DND-41 (cell line): ENCODE data around the gene TMEM150C.

ENCODE experiments used
- ATAC-seq: fragments of 200-7000 bp; cut with Tn5 transposase; 3 replicates; pipeline ENCODE4 v1.9.1; 2021; ENCODE audit warnings: low read depth; ENCODE audit not compliant: insufficient read depth
- DNase-seq: peaks from one replicate; pipeline ENCODE4 v3.0.0-alpha.2; 2020
- H2AFZ ChIP-seq: 2 replicates; pipeline ENCODE4 v1.6.0; 2012; ENCODE audit warnings: low read depth, low read length
- H3K27ac ChIP-seq: 2 replicates; pipeline ENCODE4 v1.5.1; 2012; ENCODE audit warnings: low read length, inconsistent platforms
- H3K27me3 ChIP-seq: fragments of 200-600 bp; sonication (generic); 2 replicates; pipeline ENCODE4 v1.6.0; 2012; ENCODE audit warnings: low read length, mild to moderate bottlenecking, inconsistent platforms; ENCODE audit not compliant: insufficient read depth, poor library complexity
- H3K36me3 ChIP-seq: 2 replicates; pipeline ENCODE4 v1.5.1; 2012; ENCODE audit warnings: low read length, inconsistent platforms; ENCODE audit not compliant: insufficient read depth
- H3K4me1 ChIP-seq: 2 replicates; pipeline ENCODE4 v1.5.1; 2012; ENCODE audit warnings: mild to moderate bottlenecking, low read length; ENCODE audit not compliant: insufficient read depth
- H3K4me2 ChIP-seq: 2 replicates; pipeline ENCODE4 v1.6.0; 2012; ENCODE audit warnings: mild to moderate bottlenecking, moderate library complexity, low read length, inconsistent platforms; ENCODE audit not compliant: insufficient read depth
- H3K4me3 ChIP-seq, 2 experiments: fragments of 200-600 bp in 1 of 2; shearing (Covaris generic) in 1 of 2; 2 replicates each; pipeline ENCODE4 v1.5.1; 2012 to 2016; ENCODE audit warnings: inconsistent platforms in 2 of 2, low read length in 2 of 2, mild to moderate bottlenecking in 2 of 2, low read depth in 1 of 2, moderate library complexity in 1 of 2
- H3K79me2 ChIP-seq: 2 replicates; pipeline ENCODE4 v1.6.0; 2012; ENCODE audit warnings: low read length, inconsistent platforms; ENCODE audit not compliant: insufficient read depth
- H3K9ac ChIP-seq: 2 replicates; pipeline ENCODE4 v1.6.0; 2012; ENCODE audit warnings: low read depth, mild to moderate bottlenecking, inconsistent platforms, low read length, moderate library complexity
- H3K9me3 ChIP-seq: 2 replicates; pipeline ENCODE4 v1.5.1; 2012; ENCODE audit warnings: low read length, moderate library complexity, mild to moderate bottlenecking, inconsistent platforms; ENCODE audit not compliant: insufficient read depth, severe bottlenecking
- H4K20me1 ChIP-seq: 2 replicates; pipeline ENCODE4 v1.6.0; 2012; ENCODE audit warnings: low read length; ENCODE audit not compliant: insufficient read depth
- EZH2 ChIP-seq: IDR thresholded peaks from 3 replicates; pipeline ENCODE4 v1.6.1; 2012; ENCODE audit warnings: borderline replicate concordance, low read depth, mild to moderate bottlenecking, moderate library complexity, low read length, inconsistent platforms; ENCODE audit not compliant: severe bottlenecking
- TF ChIP-seq, protein P1 (sequence below): IDR thresholded peaks from 2 replicates; pipeline ENCODE4 v1.5.1; 2012; ENCODE audit warnings: borderline replicate concordance, low read length, moderate library complexity, mild to moderate bottlenecking; ENCODE audit not compliant: poor library complexity, severe bottlenecking; ENCODE audit errors: extremely low read depth

TMEM150C gene

DNA sequence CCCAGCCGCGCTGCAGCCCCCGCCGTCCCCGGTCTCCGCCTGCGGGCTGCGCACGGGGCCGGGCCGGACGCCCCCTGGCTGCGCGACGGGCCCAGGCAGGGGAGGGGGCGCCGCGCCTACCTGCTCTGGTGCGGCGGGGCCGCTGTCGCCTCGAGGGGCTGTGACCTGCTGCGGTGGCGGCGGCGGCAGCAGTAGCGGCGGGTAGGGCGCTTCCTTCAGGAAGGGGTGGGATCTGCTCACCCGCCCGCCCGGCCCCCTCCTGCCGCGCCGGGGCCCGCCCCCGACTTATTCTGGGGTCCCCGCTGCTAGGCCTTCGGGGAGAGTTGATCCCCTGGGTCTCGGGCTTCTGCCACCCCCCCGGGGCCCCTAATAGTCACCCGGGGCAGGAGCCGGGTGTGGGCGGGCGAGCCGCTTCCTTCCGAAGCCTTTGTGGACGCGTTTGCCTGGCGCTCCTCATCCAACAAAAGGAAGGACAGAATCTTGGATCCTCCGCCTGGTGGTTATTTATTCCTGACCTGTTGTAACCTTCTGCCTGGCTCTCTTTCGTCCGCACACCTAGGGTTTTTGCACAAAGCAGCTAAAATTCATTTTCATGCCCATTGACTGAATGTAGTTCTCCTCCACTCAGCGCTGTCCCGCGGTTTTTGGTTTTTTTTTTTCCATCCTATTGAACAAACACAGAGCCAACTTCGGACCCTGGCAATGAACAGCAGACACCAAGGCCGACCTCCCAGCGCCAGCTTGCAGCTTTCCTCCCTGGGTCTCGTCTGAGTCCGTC is at the start of gene TMEM150C:
TSS of gene TMEM150C (minus strand) at position 203 of the 778 bp plus-strand sequence. CDS start 57,331 bp downstream, outside the sequence.
- H3K4me3 ChIP-seq = no peak within 1 kb of the TSS
- DNase-seq (no peak), ATAC-seq (no peak)
- no peaks in the 10 kb centered on the region for H3K9me3 ChIP-seq
- no peak within 1 kb of the TSS for H3K27ac ChIP-seq
- no peaks in the 10 kb centered on the region for H3K4me1 ChIP-seq
- H3K36me3 ChIP-seq = no peaks in the 10 kb centered on the region
- H4K20me1 ChIP-seq = no peaks in the 10 kb centered on the region
- no peak within 1 kb of the TSS for H3K4me2 ChIP-seq
- no peaks in the 10 kb centered on the region for H3K79me2 ChIP-seq
- no peak within 1 kb of the TSS for H2AFZ ChIP-seq
- no peak for TF ChIP-seq EZH2
- TF ChIP-seq, protein P1, sequence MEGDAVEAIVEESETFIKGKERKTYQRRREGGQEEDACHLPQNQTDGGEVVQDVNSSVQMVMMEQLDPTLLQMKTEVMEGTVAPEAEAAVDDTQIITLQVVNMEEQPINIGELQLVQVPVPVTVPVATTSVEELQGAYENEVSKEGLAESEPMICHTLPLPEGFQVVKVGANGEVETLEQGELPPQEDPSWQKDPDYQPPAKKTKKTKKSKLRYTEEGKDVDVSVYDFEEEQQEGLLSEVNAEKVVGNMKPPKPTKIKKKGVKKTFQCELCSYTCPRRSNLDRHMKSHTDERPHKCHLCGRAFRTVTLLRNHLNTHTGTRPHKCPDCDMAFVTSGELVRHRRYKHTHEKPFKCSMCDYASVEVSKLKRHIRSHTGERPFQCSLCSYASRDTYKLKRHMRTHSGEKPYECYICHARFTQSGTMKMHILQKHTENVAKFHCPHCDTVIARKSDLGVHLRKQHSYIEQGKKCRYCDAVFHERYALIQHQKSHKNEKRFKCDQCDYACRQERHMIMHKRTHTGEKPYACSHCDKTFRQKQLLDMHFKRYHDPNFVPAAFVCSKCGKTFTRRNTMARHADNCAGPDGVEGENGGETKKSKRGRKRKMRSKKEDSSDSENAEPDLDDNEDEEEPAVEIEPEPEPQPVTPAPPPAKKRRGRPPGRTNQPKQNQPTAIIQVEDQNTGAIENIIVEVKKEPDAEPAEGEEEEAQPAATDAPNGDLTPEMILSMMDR = no peak
- H3K9ac ChIP-seq = no peak within 1 kb of the TSS
- peaks cover 2% of the 10 kb centered on the region for H3K27me3 ChIP-seq

GRCh38 chr4:82611527-82611926 is 49.7 kb upstream of the TMEM150C start:
- no peaks in the 10 kb centered on the region for H3K4me1 ChIP-seq
- no peak overlapping the region for H3K4me3 ChIP-seq
- no peaks in the 10 kb centered on the region for H3K9me3 ChIP-seq
- no peak for ATAC-seq
- DNase-seq = no peak
- H3K36me3 ChIP-seq = no peaks in the 10 kb centered on the region
- H3K79me2 ChIP-seq = no peaks in the 10 kb centered on the region
- TF ChIP-seq EZH2 = no peak
- TF ChIP-seq, protein P1 = no peak
- H3K27me3 ChIP-seq = no peaks in the 10 kb centered on the region
- H3K27ac ChIP-seq = no peak overlapping the region
- H4K20me1 ChIP-seq = no peaks in the 10 kb centered on the region
- H3K9ac ChIP-seq = no peak overlapping the region
- H2AFZ ChIP-seq = no peak overlapping the region
- H3K4me2 ChIP-seq = no peak overlapping the region

DNA sequence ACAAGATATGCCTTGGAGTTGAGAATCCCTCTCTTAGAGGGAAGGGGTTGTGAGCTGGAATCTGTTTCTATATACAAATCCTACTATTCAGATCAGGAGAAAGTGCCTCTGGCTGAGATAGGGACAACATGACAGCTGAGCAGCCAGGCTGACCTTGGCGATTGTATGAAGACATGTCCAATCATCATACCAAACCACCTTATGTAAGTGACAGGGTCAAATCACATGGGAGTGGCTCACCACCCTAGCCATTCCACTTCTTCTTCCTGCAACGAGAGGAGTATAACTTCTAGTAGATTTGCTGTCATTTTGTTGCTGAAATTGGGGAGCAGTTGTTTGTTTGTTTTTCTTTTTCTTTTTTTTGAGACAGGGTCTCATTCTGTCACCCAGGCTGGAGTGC is 48.3 kb upstream of the TMEM150C start:
- Histone ChIP-seq H3K4me3 (no peak overlapping the region), H3K36me3 (no peaks in the 10 kb centered on the region), H3K27me3 (no peaks in the 10 kb centered on the region), H3K9ac (no peak overlapping the region), H4K20me1 (no peaks in the 10 kb centered on the region), H3K4me1 (no peaks in the 10 kb centered on the region), H3K79me2 (no peaks in the 10 kb centered on the region), H2AFZ (no peak overlapping the region), H3K27ac (no peak overlapping the region), H3K9me3 (no peaks in the 10 kb centered on the region), H3K4me2 (no peak overlapping the region)
- TF ChIP-seq, protein P1 = no peak
- no peak for TF ChIP-seq EZH2
- ATAC-seq = no peak
- no peak for DNase-seq
